ENCODE data around the gene IFRD1.

GRCh38 chr7:112410092-112410491 is 40.2 kb upstream of the IFRD1 start:
- TF ChIP-seq CTCF (IDR thresholded peaks at IDR 0.05), result no peak
- TF ChIP-seq POLR2A (IDR thresholded peaks at IDR 0.05), result no peak
- no peak for TF ChIP-seq POLR2AphosphoS5 (IDR thresholded peaks at IDR 0.05)

Data from sigmoid colon (tissue), 4 donors.